Uterus (tissue), 4 donors: ENCODE measurements around the gene NCOA1. TPM values are rescaled to one million over a fixed set of nuclear protein-coding genes. Genes with fewer than 3 reads are reported as not detected.

Experiments
- DNase-seq, 2 donors: peaks; one replicate each; pipeline ENCODE4 v3.0.0-alpha.2; 2019 to 2020
- H3K27ac ChIP-seq, 2 donors: fragments of 200-600 bp; sonication (generic); 1 replicate in 1 of 2; 2 replicates in 1 of 2; pipeline ENCODE4 v1.5.1; 2016 to 2018
- H3K27me3 ChIP-seq, 2 donors: fragments of 200-600 bp; sonication (generic); one replicate each; pipeline ENCODE4 v1.5.1; 2018 to 2019; ENCODE audit warnings: control low read depth in 1 of 2
- H3K36me3 ChIP-seq, 2 donors: fragments of 200-600 bp; sonication (generic); one replicate each; pipeline ENCODE4 v1.5.1; 2019; ENCODE audit warnings: control low read depth in 1 of 2
- H3K4me1 ChIP-seq, 2 donors: fragments of 200-600 bp; sonication (generic); one replicate each; pipeline ENCODE4 v1.5.1; 2018 to 2019; ENCODE audit warnings: control low read depth in 1 of 2
- H3K4me3 ChIP-seq, 2 donors: fragments of 200-600 bp; sonication (generic); 1 replicate in 1 of 2; 2 replicates in 1 of 2; pipeline ENCODE4 v1.5.1; 2018 to 2019; ENCODE audit warnings: mild to moderate bottlenecking in 1 of 2
- H3K9me3 ChIP-seq, 2 donors: fragments of 200-600 bp; sonication (generic); one replicate each; pipeline ENCODE4 v1.5.1; 2019; ENCODE audit warnings: control low read depth in 1 of 2
- CTCF ChIP-seq, 4 experiments: fragments of 200-600 bp in 2 of 4; fragments of 450-650 bp in 2 of 4; sonication (generic) in 2 of 4; IDR thresholded peaks; one replicate each; pipeline ENCODE4 v1.5.1; 2016 to 2019; ENCODE audit warnings: antibody characterized with exemption in 4 of 4, mild to moderate bottlenecking in 2 of 4, moderate library complexity in 1 of 4
- POLR2A ChIP-seq, 2 donors: fragments of 450-650 bp; IDR thresholded peaks; one replicate each; pipeline ENCODE4 v1.6.1; 2016; ENCODE audit warnings: antibody characterized with exemption in 2 of 2, mild to moderate bottlenecking in 1 of 2, moderate library complexity in 1 of 2
- intact Hi-C: fragments of 100-400 bp; cut with DNase I; formaldehyde crosslinking; loops from one replicate; pipeline ENCODE4 v1.15.1; 2023; ENCODE audit warnings: low total_unique reads
- total RNA-seq, 4 donors: library from RNA; depleted of rRNA in 3 of 4; stranded (reverse); fragments of >200 nt in 3 of 4; gene quantifications; one replicate each; pipeline versions ENCODE4 v1.1.0 to v1.2.4, GENCODE V29; 2014 to 2023
- donor health status: DM: yes; HTN: yes; CAD: no.

NCOA1 gene
- total RNA-seq, 4 donors from 2014 or later: 38.7 to 88.5 (median 62.0) TPM

GRCh38 chr2:24551016-24551415, 60.0 kb downstream of the NCOA1 start:
- Histone ChIP-seq H3K9me3 (peaks cover 0 to 7% of the 10 kb centered on the region in 2 donors), H3K36me3 (no peaks in the 10 kb centered on the region), H3K27me3 (no peaks in the 10 kb centered on the region), H3K4me1 (no peaks in the 10 kb centered on the region), H3K27ac (no peak overlapping the region), H3K4me3 (no peak overlapping the region)
- TF ChIP-seq CTCF (IDR thresholded peaks at IDR 0.05) (no peak), POLR2A (IDR thresholded peaks at IDR 0.05) (no peak)
- intact Hi-C loops: no loop called here
- no peak for DNase-seq

GRCh38 chr2:24552836-24553235, 61.8 kb downstream of the NCOA1 start:
- TF ChIP-seq POLR2A (IDR thresholded peaks at IDR 0.05) (no peak), CTCF (IDR thresholded peaks at IDR 0.05) (no peak)
- no peak overlapping the region for H3K4me3 ChIP-seq
- H3K9me3 ChIP-seq: peaks cover 0 to 7% of the 10 kb centered on the region in 2 donors
- intact Hi-C loops: no loop called here
- H3K27me3 ChIP-seq: no peaks in the 10 kb centered on the region
- no peak for DNase-seq
- H3K4me1 ChIP-seq: no peaks in the 10 kb centered on the region
- H3K27ac ChIP-seq: no peak overlapping the region
- no peaks in the 10 kb centered on the region for H3K36me3 ChIP-seq

- no peaks in the 10 kb centered on the region for H3K27me3 ChIP-seq
- H3K4me1 ChIP-seq: no peaks in the 10 kb centered on the region
- no peak overlapping the region for H3K4me3 ChIP-seq
- no peak for DNase-seq
- intact Hi-C loops: no loop called here
- TF ChIP-seq POLR2A (IDR thresholded peaks at IDR 0.05) (no peak), CTCF (IDR thresholded peaks at IDR 0.05) (no peak)
- H3K9me3 ChIP-seq: no peaks in the 10 kb centered on the region
- H3K27ac ChIP-seq: no peak overlapping the region
- H3K36me3 ChIP-seq: no peaks in the 10 kb centered on the region
Measured at GRCh38 chr2:24558781-24559472, 67.9 kb downstream of the NCOA1 start.

- TF ChIP-seq POLR2A (IDR thresholded peaks at IDR 0.05): no peak
- Histone ChIP-seq H3K27me3 (no peaks in the 10 kb centered on the region), H3K27ac (no peak overlapping the region)
Measured at GRCh38 chr2:24559473-24560113, 68.5 kb downstream of the NCOA1 start.

GRCh38 chr2:24565537-24565936, 74.5 kb downstream of the NCOA1 start:
- Histone ChIP-seq H3K9me3 (no peaks in the 10 kb centered on the region), H3K27me3 (no peaks in the 10 kb centered on the region), H3K36me3 (no peaks in the 10 kb centered on the region), H3K27ac (no peak overlapping the region), H3K4me1 (no peaks in the 10 kb centered on the region), H3K4me3 (no peak overlapping the region)
- intact Hi-C loops: no loop called here
- no peak for DNase-seq
- TF ChIP-seq POLR2A (IDR thresholded peaks at IDR 0.05) (no peak), CTCF (IDR thresholded peaks at IDR 0.05) (no peak)

More at GRCh38 chr2:24559473-24560113, 68.5 kb downstream of the NCOA1 start:
- no peaks in the 10 kb centered on the region for H3K4me1 ChIP-seq
- no peaks in the 10 kb centered on the region for H3K36me3 ChIP-seq
- intact Hi-C loops: no loop called here
- DNase-seq: no peak
- H3K4me3 ChIP-seq: no peak overlapping the region
- H3K9me3 ChIP-seq: no peaks in the 10 kb centered on the region
